SJSA1 (cell line): ENCODE data around the gene YTHDF1. TPM values are rescaled to one million over a fixed set of nuclear protein-coding genes. Genes with fewer than 3 reads are reported as not detected.

Source experiments
- DNase-seq, 2 experiments: peaks; one replicate each; pipeline ENCODE4 v3.0.0-alpha.2; 2015 to 2020; ENCODE audit warnings: low spot score in 2 of 2, low read depth in 1 of 2
- H3K27ac ChIP-seq: fragments of 250-450 bp; sonication (Bioruptor Pico); 2 replicates; pipeline ENCODE4 v1.5.1; 2020; ENCODE audit warnings: mild to moderate bottlenecking, moderate library complexity
- H3K27me3 ChIP-seq: fragments of 250-450 bp; sonication (Bioruptor Pico); replicated peaks from 2 replicates; pipeline ENCODE4 v1.5.1; 2020; ENCODE audit warnings: mild to moderate bottlenecking, moderate library complexity
- H3K36me3 ChIP-seq: fragments of 250-450 bp; sonication (Bioruptor Pico); 2 replicates; pipeline ENCODE4 v1.5.1; 2020; ENCODE audit warnings: mild to moderate bottlenecking
- H3K4me1 ChIP-seq: fragments of 250-450 bp; sonication (Bioruptor Pico); replicated peaks from 2 replicates; pipeline ENCODE4 v1.6.1; 2021; ENCODE audit warnings: mild to moderate bottlenecking
- H3K4me3 ChIP-seq: fragments of 250-450 bp; sonication (Bioruptor Pico); 2 replicates; pipeline ENCODE4 v1.5.1; 2020; ENCODE audit warnings: mild to moderate bottlenecking
- H3K9me3 ChIP-seq: fragments of 250-450 bp; sonication (Bioruptor Pico); replicated peaks from 2 replicates; pipeline ENCODE4 v1.5.1; 2020; ENCODE audit warnings: mild to moderate bottlenecking
- total RNA-seq: library from RNA; depleted of rRNA; stranded (reverse); fragments of >200 nt; shearing (Covaris generic); gene quantifications from 2 replicates; pipeline ENCODE4 v1.2.3, GENCODE V29; 2014; rRNA removed

YTHDF1 gene
- 23.7 and 30.2 TPM in 2 replicates for total RNA-seq

DNA sequence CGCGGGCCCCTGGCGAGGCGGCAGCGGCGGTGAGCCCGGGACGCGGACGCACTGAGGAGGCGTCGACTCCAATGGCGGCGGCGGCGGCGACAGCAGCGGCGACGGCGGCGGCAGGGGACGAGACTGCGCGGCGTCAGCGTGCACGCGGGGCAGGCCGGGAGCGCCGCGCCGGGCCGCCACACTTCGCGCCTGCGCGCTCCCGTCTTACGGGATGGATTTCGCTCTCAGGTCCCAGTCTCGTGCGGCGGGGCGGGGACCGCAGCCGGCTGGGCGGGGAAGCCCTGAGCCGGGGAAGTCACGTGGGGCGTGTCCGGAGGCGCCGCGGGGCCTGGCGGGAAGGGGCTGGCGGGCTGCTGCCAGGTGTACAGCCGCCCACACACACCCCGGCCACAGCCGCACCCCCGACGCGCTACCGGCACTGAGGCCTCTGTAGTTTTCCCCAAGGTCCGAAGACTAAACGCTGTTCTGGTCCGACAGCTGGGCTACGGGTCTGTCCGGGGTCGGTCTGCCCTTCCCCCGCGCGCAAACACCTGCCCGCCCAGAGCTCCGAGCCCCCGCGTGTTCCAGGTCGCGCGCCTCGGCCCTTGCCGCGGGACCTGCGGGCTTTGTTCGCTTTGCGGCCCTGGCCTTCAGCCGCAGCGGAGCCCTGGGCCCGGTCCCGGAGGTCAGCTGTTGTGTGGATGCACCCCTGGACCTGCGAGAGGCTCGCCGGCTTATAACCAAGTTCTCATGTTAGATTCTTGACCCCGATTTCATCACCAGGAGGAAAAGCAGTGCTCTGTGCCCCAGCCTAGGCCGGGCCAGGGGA is at the start of gene YTHDF1:
Gene YTHDF1 (minus strand): TSS at position 91 of the 808 bp plus-strand sequence. CDS start 239 bp downstream, outside the sequence.
- DNase-seq: peak; percentile 79 to 94
- H3K27me3 ChIP-seq: peaks cover 5% of the 10 kb centered on the region; the same call in 1 of the 2 replicates
- H3K9me3 ChIP-seq: no peaks in the 10 kb centered on the region

DNA sequence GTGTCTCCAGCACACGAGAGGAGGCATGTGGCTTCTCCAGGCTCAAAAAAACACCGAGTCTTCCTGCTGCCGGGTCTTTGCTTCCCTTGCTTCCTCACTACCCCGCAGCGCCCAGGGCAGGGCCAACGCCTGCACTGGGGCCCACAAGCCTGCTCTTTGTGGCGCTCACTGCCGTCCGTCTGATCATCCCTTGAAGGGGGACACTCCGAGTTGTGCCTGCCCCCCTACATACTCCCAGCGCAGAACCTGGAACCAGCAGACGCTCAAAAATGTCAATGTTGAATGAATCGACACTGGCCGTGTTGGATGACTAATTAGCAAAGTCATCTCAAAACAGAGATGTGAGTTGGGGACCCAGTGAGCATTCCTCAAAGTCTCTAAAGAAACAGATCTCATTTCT is 48.6 kb upstream of the YTHDF1 start:
- no peaks in the 10 kb centered on the region for H3K9me3 ChIP-seq
- H3K4me1 ChIP-seq: no peaks in the 10 kb centered on the region
- peaks cover 71% of the 10 kb centered on the region for H3K27me3 ChIP-seq
- no peak overlapping the region for H3K4me3 ChIP-seq
- no peak for DNase-seq
- H3K27ac ChIP-seq: no peak overlapping the region
- no peaks in the 10 kb centered on the region for H3K36me3 ChIP-seq

More for the DNA sequence above, at the start of gene YTHDF1:
- H3K4me1 ChIP-seq: peaks cover 15% of the 10 kb centered on the region
- H3K4me3 ChIP-seq: peak within 1 kb of the TSS; percentile 91
- H3K27ac ChIP-seq: peak within 1 kb of the TSS; percentile 66
- H3K36me3 ChIP-seq: peaks cover 45% of the 10 kb centered on the region

DNA sequence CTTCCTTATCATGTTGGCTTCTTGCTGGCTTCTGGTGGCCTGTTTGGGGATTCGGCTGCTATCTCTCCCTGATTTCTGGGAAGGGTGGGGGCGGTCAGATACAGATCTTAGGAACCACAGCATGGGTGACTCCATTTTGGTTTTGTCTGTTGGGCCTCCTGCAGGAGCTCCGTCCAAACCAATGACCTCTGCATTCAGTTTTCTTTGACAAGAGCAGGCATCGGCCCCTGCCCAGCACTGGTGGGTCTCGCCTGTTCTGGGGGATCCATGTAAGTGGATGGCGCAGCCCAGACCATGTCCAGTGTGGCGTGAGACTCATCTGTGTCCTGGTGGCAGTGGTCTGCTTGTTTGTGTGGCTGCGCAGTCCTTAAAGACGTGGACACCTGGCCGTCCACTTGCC is 48.1 kb upstream of the YTHDF1 start:
- peaks cover 77% of the 10 kb centered on the region for H3K27me3 ChIP-seq
- no peaks in the 10 kb centered on the region for H3K9me3 ChIP-seq
- H3K36me3 ChIP-seq: no peaks in the 10 kb centered on the region
- no peaks in the 10 kb centered on the region for H3K4me1 ChIP-seq
- no peak overlapping the region for H3K27ac ChIP-seq
- no peak overlapping the region for H3K4me3 ChIP-seq
- DNase-seq: no peak

DNA sequence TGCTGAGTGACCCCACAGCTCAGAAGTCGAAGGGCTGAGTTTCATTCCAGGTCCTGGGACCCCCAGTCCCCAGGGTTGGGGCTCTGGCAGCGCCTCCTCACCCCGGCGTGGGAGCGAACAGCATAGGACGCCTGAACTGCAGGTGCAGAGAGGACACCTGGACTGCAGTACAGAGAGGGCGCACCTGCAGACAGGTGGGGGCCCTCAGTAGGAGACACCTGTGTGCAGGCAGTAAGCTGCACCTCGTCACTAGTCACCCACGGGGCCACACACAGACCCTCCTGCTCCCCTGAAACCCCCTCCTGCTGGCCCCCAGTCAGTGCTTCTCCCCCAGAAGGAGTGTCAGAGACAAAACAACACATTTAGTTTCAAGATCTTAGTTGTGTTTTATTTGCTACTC is 46.9 kb upstream of the YTHDF1 start:
- Histone ChIP-seq H3K4me3 (no peak overlapping the region), H3K27me3 (peaks cover 78% of the 10 kb centered on the region), H3K27ac (no peak overlapping the region), H3K36me3 (no peaks in the 10 kb centered on the region), H3K9me3 (no peaks in the 10 kb centered on the region), H3K4me1 (no peaks in the 10 kb centered on the region)
- no peak for DNase-seq

DNA sequence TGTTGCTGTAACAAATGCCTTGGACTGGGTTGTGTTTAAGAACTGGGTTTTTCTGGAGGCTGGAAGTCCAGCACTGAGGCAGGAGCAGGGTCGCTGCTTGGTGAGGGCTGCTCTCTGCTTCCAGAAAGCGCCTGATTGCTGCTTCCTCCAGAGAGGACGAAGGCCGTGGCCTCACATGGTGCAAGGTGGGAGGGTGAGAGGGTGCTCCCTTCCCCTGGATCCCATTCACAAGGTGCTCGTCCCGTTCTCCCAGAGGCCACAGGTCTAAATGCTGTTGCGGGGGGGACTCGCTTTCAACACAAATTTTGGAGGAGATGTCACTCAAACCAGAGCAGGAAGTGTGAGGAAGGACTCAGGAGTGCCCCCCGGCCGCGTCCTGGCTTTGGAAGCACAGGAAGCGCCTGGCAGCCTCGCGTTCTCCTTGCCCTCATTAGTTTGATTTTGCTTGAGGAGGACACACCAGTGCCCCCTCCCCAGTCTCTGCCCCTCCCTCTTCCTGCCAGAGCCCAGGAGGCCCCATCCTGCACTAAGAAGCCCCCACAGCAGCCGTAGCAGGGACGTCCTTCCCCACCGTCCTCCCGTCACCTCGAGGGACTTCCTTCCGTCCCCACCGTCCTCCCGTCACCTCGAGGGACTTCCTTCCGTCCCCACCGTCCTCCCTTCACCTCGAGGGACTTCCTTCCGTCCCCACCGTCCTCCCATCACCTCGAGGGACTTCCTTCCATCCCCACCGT is 46.0 kb upstream of the YTHDF1 start:
- no peak for DNase-seq
- H3K4me1 ChIP-seq: no peaks in the 10 kb centered on the region
- H3K4me3 ChIP-seq: no peak overlapping the region
- no peak overlapping the region for H3K27ac ChIP-seq
- no peaks in the 10 kb centered on the region for H3K9me3 ChIP-seq
- H3K27me3 ChIP-seq: peaks cover 76% of the 10 kb centered on the region
- no peaks in the 10 kb centered on the region for H3K36me3 ChIP-seq

DNA sequence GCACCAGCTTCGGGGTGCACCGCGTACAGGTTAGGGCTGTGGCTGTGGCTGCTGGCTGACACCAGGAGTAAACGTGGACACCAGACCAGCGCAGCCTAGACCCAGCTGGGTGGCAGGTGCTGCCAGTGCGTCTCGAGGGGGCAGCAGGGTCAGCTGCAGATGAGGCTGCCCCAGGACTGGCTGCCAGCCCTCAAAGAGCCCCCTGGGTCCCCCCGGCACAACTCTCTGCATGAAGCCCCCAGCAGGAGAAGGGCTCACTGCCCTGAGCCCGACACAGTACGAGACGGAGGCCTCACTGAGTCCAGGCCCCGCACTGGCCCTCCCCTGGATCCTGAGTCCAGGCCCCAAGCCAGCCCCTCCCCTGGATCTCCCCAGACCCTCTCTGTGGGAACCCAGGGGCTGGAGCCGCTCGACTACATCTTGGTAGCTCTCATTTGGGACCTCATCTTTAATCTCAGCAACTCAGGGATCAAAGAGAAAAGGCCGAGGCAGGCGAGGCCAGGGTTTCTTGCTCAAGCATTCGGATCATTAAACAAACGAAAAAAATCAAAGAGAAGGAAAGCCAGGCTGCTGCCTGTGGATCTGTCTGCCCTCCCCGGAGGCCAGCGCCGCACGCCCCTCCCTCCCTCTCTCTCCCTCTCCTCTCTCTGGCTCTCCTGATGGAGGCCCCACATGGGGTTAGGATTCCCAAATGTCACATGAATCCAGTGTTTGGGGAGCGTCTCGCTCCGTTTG is 45.3 kb upstream of the YTHDF1 start:
- Histone ChIP-seq H3K27me3 (peaks cover 80% of the 10 kb centered on the region), H3K9me3 (no peaks in the 10 kb centered on the region), H3K27ac (no peak overlapping the region), H3K4me3 (no peak overlapping the region), H3K4me1 (no peaks in the 10 kb centered on the region), H3K36me3 (no peaks in the 10 kb centered on the region)
- DNase-seq: no peak

DNA sequence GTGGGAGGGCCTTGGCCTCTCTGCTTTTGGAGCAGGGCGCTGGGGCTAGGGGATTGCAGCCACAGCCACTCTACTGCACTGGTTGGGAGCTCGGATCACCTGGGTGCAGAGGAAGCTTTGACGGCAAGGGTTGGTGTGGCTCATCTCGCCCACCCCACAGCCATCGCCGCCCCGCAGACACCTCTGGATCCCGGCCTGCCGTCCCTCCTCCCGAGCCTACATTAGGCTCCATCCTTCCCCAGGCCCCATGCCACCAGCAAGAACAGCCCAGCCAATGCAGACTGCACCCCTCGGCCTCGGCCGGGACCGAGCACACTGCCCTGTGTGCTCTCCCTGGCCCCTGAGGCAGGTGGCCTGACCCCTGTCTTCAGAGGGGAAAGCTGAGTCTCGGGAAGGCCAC is 44.6 kb upstream of the YTHDF1 start:
- no peaks in the 10 kb centered on the region for H3K36me3 ChIP-seq
- H3K27me3 ChIP-seq: peaks cover 80% of the 10 kb centered on the region
- H3K4me3 ChIP-seq: no peak overlapping the region
- H3K27ac ChIP-seq: no peak overlapping the region
- H3K9me3 ChIP-seq: no peaks in the 10 kb centered on the region
- DNase-seq: no peak
- no peaks in the 10 kb centered on the region for H3K4me1 ChIP-seq

DNA sequence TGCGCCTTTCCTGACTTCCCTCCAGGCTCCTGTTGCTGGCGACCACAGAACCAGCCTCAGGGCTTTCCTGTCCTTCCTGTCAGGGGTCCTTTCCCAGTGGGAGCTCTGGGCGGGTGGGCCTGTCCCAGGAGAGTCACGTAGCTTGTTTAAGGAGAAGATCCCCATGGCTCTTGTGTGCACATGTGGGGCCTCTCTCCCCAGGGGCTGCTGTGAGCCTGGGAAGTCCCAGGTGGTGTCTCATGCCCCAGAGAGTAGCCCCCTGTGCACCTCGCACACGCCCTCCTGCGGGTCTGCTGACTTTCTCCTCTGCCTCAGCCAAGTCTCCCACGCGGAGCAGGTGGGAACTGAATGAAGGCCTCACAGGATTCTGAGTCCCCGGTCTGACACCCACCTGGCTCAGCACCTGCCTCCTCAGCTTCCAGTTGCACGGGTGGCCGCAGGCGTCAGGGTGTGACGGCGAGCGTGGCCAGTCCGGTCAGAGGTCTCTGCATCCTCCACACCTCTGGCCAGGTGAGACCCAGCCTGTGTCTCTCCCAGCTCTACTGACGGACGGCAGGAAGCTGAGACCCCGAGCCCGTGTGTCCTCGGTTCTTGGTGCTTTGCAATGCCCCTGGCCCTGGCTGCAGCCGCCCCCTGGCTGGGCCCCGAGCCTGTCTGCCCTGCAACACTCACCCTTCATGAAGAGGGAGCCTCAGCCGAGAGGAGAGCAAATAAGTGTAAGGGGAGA is 44.0 kb upstream of the YTHDF1 start:
- Histone ChIP-seq H3K36me3 (no peaks in the 10 kb centered on the region), H3K9me3 (no peaks in the 10 kb centered on the region), H3K27ac (no peak overlapping the region), H3K4me3 (no peak overlapping the region), H3K27me3 (peaks cover 82% of the 10 kb centered on the region), H3K4me1 (no peaks in the 10 kb centered on the region)
- DNase-seq: no peak

DNA sequence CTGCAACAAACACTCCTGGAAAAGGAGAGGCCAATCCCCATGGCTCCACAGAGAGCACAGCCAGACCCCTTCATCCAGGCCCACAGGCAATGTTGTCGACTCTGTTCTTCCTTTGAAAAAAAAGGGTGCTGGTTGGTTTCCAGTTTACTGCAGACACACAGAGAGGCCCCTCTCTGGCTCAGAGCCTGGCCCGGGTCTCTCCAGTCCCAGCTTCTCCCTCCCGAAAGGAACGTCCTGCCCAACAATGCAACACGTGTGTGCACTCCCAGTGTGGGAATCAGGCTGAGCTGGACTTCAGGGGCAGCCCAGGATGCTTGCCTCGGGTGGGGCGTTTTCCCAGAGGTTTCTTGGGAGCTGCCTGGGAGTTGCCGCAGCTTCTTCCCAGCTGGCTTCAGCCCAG is 42.9 kb upstream of the YTHDF1 start:
- Histone ChIP-seq H3K27ac (no peak overlapping the region), H3K4me3 (no peak overlapping the region), H3K9me3 (no peaks in the 10 kb centered on the region), H3K27me3 (peaks cover 81% of the 10 kb centered on the region), H3K4me1 (0 out of 2 replicates have a peak, but pooled peaks cover 3% of the 10 kb centered on the region), H3K36me3 (no peaks in the 10 kb centered on the region)
- DNase-seq: no peak

DNA sequence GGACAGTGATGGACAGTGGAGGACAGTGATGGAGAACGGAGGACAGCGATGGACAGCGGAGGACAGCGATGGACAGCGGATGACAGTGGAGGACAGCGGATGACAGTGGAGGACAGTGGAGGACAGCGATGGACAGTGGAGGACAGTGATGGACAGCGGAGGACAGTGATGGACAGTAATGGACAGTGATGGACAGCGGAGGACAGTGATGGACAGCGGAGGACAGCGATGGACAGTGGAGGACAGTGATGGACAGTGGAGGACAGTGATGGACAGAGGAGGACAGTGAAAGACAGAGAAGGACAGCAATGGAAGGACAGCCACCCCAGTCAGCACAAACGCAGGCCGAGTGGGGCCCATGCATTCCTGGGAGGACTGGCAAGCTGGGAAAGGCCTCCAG is 41.7 kb upstream of the YTHDF1 start:
- Histone ChIP-seq H3K9me3 (no peaks in the 10 kb centered on the region), H3K4me1 (0 out of 2 replicates have a peak, but pooled peaks cover 3% of the 10 kb centered on the region), H3K36me3 (no peaks in the 10 kb centered on the region), H3K27me3 (peaks cover 80% of the 10 kb centered on the region), H3K4me3 (no peak overlapping the region), H3K27ac (no peak overlapping the region)
- no peak for DNase-seq

DNA sequence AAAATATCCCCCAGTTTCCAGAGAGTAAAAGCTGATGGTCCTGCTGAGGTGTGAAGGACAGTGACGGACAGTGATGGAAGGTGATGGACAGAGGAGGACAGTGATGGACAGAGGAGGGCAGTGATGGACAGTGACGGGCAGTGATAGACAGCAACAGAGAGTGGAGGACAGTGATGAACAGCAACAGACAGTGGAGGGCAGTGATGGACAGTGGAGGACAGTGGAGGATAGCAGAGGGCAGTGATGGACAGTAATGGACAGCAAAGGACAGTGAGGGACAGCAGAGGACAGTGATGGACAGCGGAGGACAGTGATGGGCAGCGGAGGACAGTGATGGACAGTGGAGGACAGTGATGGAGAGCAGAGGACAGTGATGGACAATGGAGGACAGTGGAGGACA is 41.0 kb upstream of the YTHDF1 start:
- Histone ChIP-seq H3K27me3 (peaks cover 83% of the 10 kb centered on the region), H3K27ac (no peak overlapping the region), H3K4me1 (0 out of 2 replicates have a peak, but pooled peaks cover 3% of the 10 kb centered on the region), H3K36me3 (no peaks in the 10 kb centered on the region), H3K9me3 (no peaks in the 10 kb centered on the region), H3K4me3 (no peak overlapping the region)
- no peak for DNase-seq

DNA sequence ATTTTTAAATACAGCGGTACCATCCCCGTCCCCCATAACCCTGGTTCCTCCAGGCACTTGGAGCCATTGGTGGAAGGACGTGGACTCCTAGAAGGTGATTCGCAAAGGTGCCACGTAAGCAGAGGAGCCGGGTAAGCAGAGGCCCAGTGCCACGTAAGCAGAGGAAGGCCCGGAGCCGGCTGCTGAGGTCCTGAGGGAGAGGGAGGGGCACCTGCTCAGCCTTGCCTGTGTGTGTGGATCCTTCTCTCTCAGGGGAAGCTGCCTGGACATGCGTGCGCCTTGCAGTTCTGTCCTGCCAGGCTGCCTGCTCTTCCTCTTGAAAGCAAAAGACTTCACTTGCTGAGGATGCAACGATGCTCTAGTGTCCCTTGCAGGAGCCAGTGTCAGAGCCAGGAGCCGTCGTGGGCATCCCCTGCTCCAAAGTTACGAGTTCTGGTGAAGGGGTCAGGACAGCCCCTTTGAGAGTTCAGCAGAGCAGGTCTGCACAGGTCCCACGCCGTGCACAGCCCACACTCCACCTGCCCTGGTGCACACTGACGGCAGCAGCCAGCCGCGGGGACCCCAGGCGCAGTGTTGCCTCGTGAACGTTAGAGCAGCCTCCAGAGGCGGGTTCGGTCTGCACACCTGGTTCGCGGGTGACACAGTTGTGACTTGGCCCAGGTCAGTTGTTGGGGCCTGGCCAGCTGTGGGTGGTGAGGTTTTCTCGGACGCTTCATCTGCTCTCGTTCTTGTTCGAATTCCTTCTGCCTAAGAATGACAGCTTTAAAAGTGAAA is 40.2 kb upstream of the YTHDF1 start:
- no peak overlapping the region for H3K27ac ChIP-seq
- no peak for DNase-seq
- 0 out of 2 replicates have a peak, but pooled peaks cover 3% of the 10 kb centered on the region for H3K4me1 ChIP-seq
- H3K27me3 ChIP-seq: peaks cover 79% of the 10 kb centered on the region
- H3K9me3 ChIP-seq: no peaks in the 10 kb centered on the region
- H3K36me3 ChIP-seq: no peaks in the 10 kb centered on the region
- H3K4me3 ChIP-seq: no peak overlapping the region
